HEK293T (cell line): ENCODE data around the gene ABCD4.
A peak's percentile ranks its signal among the peaks of the same experiment; 100 is the strongest.
"Not testable (repeated sequence)": the region's sequence is repeated elsewhere in the genome, so short reads cannot be mapped to it uniquely, and the experiment has no call there.

ENCODE experiments used
- CTCF ChIA-PET: fragments of 350-600 bp; formaldehyde crosslinking; extraction: SDS; loops from one replicate; lab custom pipeline; 2021; ENCODE audit warnings: antibody characterized with exemption, inconsistent platforms; lab: Yijun Ruan, JAX
- POLR2A ChIA-PET: fragments of 350-600 bp; formaldehyde crosslinking; extraction: SDS; loops from one replicate; lab custom pipeline; 2020; ENCODE audit warnings: antibody characterized with exemption, inconsistent platforms; lab: Yijun Ruan, JAX
- DNase-seq: peaks from one replicate; pipeline ENCODE4 v3.0.0; 2012; ENCODE audit warnings: mixed read lengths; ENCODE audit errors: extremely low spot score
- ARNT ChIP-seq: fragments of 450-650 bp; IDR thresholded peaks from 2 replicates; pipeline ENCODE4 v1.6.1; 2017; ENCODE audit warnings: mild to moderate bottlenecking
- BHLHE40 ChIP-seq: fragments of 450-650 bp; IDR thresholded peaks from 2 replicates; pipeline ENCODE4 v1.6.1; 2016; ENCODE audit warnings: mild to moderate bottlenecking, moderate library complexity, borderline replicate concordance
- CTBP1 ChIP-seq: fragments of 450-650 bp; IDR thresholded peaks from 2 replicates; pipeline ENCODE4 v1.6.1; 2016; ENCODE audit warnings: borderline replicate concordance
- ELF4 ChIP-seq: fragments of 450-650 bp; IDR thresholded peaks from 2 replicates; pipeline ENCODE4 v1.6.1; 2017; ENCODE audit warnings: antibody characterized with exemption
- FOXA1 ChIP-seq: fragments of 450-650 bp; IDR thresholded peaks from 2 replicates; pipeline ENCODE4 v1.6.1; 2016; ENCODE audit warnings: mild to moderate bottlenecking
- FOXK2 ChIP-seq: fragments of 450-650 bp; IDR thresholded peaks from 2 replicates; pipeline ENCODE4 v1.6.1; 2016; ENCODE audit warnings: mild to moderate bottlenecking
- FOXM1 ChIP-seq: fragments of 450-650 bp; IDR thresholded peaks from 2 replicates; pipeline ENCODE4 v1.6.1; 2017; ENCODE audit warnings: mild to moderate bottlenecking, borderline replicate concordance
- HDGF ChIP-seq: fragments of 450-650 bp; IDR thresholded peaks from 2 replicates; pipeline ENCODE4 v1.6.1; 2017; ENCODE audit warnings: antibody characterized with exemption, borderline replicate concordance
- L3MBTL2 ChIP-seq: fragments of 450-650 bp; conservative IDR thresholded peaks from 2 replicates; pipeline ENCODE4 v1.6.1; 2016; ENCODE audit warnings: mild to moderate bottlenecking
- LEF1 ChIP-seq: fragments of 450-650 bp; IDR thresholded peaks from 2 replicates; pipeline ENCODE4 v1.6.1; 2017; ENCODE audit warnings: mild to moderate bottlenecking, borderline replicate concordance
- NFRKB ChIP-seq: fragments of 450-650 bp; IDR thresholded peaks from 2 replicates; pipeline ENCODE4 v1.6.1; 2016; ENCODE audit warnings: mild to moderate bottlenecking, moderate library complexity
- SP1 ChIP-seq: fragments of 450-650 bp; IDR thresholded peaks from 2 replicates; pipeline ENCODE4 v1.6.1; 2017
- SUZ12 ChIP-seq: fragments of 450-650 bp; IDR thresholded peaks from 2 replicates; pipeline ENCODE4 v1.6.1; 2016; ENCODE audit warnings: mild to moderate bottlenecking
- TARDBP ChIP-seq: fragments of 450-650 bp; IDR thresholded peaks from 2 replicates; pipeline ENCODE4 v1.6.1; 2016
- ZNF384 ChIP-seq: fragments of 450-650 bp; IDR thresholded peaks from 2 replicates; pipeline ENCODE4 v1.6.1; 2016
- TF ChIP-seq, protein P1 (sequence below): fragments of 450-650 bp; IDR thresholded peaks from 2 replicates; pipeline ENCODE4 v1.6.1; 2016

The ABCD4 gene

DNA sequence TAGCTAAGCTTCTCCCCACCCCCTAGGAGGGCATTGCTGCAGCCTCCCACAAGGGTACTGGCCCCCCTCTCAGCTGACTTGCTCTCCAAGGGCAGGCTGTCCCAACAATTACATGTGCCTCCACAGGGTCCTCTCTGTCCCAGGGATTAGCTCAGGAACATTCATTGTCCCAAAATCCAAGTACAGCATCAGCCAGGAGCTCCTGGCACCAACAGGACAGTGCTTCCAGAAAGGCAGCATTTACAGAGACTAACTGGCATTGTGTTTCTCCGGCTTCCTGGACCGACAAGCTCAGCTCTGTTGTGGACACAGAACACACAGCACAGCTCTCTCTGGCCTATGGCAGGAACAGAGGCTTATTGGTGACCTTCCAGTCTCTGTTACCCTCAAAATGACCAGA lies 21.7 kb downstream of the ABCD4 start:
- TF ChIP-seq FOXA1 (no peak), ELF4 (no peak), FOXK2 (no peak), TARDBP (no peak), HDGF (no peak), FOXM1 (no peak)
- DNase-seq: no peak
- POLR2A ChIA-PET: interaction anchor here (1.0 kb wide), 1 partner anchor 147 kb away, joined by 3 read pairs; no protein-coding TSS in a partner anchor
- CTCF ChIA-PET: interaction anchor here (2.1 kb wide), 1 partner anchor 14 kb away, joined by 10 read pairs; no protein-coding TSS in a partner anchor

DNA sequence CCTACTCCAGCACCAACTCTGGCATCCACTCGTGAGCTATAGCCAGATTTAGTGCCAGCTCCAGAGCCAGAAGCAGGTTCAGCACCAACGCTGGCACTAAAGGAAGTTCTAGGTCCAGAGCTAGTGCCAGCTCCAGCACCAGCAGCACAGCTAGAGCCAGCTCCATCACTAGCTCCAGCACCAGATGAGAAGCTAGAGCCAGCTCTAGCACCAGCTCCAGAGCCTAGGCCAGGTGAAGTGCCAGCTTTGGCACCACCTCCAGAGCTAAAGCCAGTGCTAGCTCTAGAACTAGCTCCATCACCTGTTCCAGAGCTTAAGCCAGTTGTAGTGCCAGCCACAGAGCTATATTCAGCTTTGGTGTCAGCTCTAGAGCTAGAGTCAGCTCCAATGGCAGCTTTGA lies 24.7 kb downstream of the ABCD4 start:
- POLR2A ChIA-PET: interaction anchor here (1.5 to 1.7 kb wide), 2 partner anchors 19 to 25 kb away, joined by 4 to 9 read pairs; partner anchors contain the start of gene ABCD4
- no peak for DNase-seq
- CTCF ChIA-PET: interaction anchor here (0.8 to 1.2 kb wide), 3 partner anchors 9 to 17 kb away, joined by 3 to 6 read pairs (median 4); no protein-coding TSS in a partner anchor
- TF ChIP-seq LEF1: no peak
- peak; percentile 12; the same call in 1 of the 2 replicates for TF ChIP-seq ARNT

DNA sequence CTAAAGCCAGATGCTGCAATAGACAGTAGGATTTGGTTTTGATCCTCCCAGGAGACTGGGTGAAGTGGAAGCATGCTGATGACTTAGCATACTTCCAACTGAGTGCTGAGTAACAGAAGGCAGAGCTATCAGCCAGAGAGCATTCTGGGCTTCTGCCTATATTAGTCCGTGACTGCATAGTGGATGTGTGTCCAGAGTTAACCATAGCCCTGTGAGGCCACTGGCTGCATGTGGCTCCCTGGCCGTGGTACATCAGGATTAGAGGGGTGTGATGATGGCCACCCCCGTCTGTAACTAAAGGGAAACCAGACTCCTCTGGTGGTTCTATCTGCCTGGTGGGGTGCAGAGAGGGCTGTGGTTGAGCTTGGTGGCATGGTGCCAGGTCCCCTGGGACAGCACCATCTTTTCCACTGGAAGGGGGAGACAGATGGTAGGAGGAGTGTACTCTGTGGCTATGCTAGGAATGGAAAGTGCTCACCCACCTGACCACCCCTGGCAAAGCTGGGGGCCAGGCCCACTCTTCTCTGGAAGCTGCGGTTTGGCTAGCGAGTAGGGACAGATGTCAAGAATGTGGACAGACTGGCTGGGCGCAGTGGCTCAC lies 27.4 kb downstream of the ABCD4 start:
- ChIA-PET POLR2A (interaction anchor here (1.1 to 1.5 kb wide), 2 partner anchors 21 to 27 kb away, joined by 4 to 5 read pairs; partner anchors contain the start of gene ABCD4), CTCF (interaction anchor here (0.9 kb wide), 1 partner anchor 23 kb away, joined by 3 read pairs; no protein-coding TSS in a partner anchor)
- TF ChIP-seq TARDBP (no peak), LEF1 (no peak), ARNT (no peak), ELF4 (no peak), SUZ12 (no peak), ZNF384 (no peak), FOXA1 (no peak), BHLHE40 (no peak), FOXK2 (no peak)
- TF ChIP-seq, protein P1, sequence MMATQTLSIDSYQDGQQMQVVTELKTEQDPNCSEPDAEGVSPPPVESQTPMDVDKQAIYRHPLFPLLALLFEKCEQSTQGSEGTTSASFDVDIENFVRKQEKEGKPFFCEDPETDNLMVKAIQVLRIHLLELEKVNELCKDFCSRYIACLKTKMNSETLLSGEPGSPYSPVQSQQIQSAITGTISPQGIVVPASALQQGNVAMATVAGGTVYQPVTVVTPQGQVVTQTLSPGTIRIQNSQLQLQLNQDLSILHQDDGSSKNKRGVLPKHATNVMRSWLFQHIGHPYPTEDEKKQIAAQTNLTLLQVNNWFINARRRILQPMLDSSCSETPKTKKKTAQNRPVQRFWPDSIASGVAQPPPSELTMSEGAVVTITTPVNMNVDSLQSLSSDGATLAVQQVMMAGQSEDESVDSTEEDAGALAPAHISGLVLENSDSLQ: no peak
- DNase-seq: no peak

DNA sequence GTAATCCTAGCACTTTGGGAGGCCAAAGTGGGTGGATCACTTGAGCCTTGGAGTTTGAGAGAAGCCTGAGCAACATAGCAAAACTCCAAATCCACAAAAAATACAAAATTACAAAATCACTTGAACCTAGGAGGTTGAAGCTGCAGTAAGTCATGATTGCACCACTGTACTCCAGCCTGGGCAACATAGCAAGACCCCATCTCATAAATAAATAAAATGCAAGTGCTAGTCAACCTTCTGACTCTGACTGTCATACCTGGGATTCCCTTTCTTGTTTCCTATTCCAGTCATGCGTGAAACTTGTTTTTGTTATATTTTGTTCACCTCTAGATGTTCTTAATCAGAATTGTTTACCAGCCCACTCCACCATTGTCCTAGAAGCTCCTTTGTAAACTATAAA lies 31.4 kb downstream of the ABCD4 start:
- ChIA-PET CTCF (no interaction called here), POLR2A (no interaction called here)
- DNase-seq: no peak
- TF ChIP-seq TARDBP (no peak), L3MBTL2 (no peak), ARNT (no peak), NFRKB (no peak), ELF4 (no peak), HDGF (no peak)

DNA sequence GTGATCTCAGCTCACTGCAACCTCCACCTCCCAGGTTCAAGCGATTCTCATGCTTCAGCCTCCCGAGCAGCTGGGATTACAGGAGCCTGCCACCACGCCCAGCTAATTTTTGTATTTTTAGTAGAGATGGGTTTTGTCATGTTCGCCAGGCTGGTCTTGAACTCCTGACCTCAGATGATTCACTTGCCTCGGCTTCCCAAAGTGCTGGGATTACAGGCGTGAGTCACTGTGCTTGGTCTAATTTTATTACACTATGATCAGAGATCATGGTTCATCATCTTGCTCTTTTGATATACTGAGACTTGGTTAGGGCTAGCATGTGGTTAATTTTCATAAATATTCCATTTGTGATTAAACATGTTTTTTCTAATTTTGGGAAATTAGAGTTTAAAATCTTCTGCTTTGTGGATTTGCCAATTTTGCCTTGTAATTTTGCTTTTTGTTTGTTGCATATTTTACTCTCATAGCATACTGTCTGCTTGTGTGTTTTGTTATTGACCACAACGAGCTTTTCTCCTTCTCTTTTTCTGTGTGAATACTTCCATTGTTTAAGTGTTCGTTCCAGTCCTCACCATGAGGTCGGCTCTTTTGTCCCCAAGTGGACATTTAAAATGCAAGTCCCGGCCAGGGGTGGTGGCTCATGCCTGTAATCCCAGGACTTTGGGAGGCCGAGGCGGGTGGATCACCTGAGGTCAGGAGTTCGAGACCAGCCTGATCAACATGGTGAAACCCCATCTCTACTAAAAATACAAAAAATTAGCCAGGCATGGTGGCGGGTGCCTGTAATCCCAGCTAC lies 32.2 kb downstream of the ABCD4 start:
- POLR2A ChIA-PET, DNase-seq: not testable (repeated sequence)
- CTCF ChIA-PET: interaction anchor here (0.7 to 1.2 kb wide), 3 partner anchors 18 to 1908 kb away, joined by 3 to 5 read pairs (median 3); no protein-coding TSS in a partner anchor

DNA sequence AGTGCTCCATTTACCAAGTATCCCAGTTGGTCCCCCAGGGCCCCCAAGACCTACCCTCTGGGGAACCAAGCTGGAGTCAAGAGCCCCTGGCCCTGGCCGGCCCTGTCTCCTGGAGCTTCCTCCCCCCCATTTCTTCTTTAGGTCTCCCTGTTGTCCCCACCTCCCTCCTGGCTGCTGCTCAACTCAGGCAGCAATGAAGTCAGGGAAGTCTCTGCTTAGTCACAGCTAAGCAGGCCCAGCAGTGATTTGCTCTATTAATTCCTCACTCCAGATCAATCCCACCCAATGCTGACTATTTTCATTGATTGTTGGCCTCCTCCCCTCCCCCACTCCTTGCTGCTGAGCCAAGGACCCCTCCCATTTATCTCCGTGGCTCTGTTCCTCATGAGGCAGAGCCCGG lies 35.1 kb downstream of the ABCD4 start:
- ChIA-PET POLR2A (no interaction called here), CTCF (interaction anchor here (0.6 kb wide), 1 partner anchor 48 kb away, joined by 3 read pairs; no protein-coding TSS in a partner anchor)
- no peak for DNase-seq
- no peak for TF ChIP-seq BHLHE40

DNA sequence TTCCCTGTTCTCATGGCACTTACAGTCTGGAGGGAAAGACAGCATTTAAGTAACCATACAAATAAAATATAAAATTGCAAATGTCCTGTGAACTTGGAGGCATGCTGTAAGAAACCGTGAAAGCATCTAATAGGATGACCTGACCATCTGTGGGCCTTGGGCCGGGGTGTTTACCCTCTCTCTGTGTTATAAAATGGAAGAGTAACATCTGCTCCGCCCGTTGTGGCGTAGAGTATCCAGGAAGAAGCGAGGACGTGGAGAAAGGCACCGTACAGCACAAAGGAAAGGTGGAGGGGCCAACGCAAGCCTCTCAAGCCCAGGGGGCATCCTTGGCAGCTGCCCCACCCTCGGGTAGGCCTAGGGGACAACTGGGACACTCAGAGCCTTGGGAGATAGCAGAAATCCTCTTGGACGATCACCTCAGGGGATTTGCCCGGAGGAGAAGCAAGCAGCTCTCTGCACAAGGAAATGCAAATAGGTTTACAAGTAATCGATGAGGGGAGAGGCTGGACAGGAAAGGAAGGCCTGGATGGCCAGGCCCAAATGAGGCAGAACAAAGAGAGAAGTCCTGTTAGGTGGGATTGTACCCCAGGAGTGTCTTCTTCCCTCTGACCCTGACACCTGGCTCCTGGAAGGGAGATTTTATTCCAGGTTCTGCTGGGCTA lies 37.3 kb downstream of the ABCD4 start:
- TF ChIP-seq ARNT: no peak
- TF ChIP-seq ZNF384: no peak
- TF ChIP-seq NFRKB: no peak
- TF ChIP-seq FOXK2: no peak
- TF ChIP-seq FOXM1: no peak
- no peak for TF ChIP-seq TARDBP
- no peak for TF ChIP-seq FOXA1
- TF ChIP-seq HDGF: no peak
- no peak for TF ChIP-seq CTBP1
- TF ChIP-seq LEF1: no peak
- no peak for TF ChIP-seq BHLHE40
- TF ChIP-seq ELF4: no peak
- no peak for TF ChIP-seq SP1
- TF ChIP-seq, protein P1: no peak
- TF ChIP-seq L3MBTL2: no peak
- no peak for TF ChIP-seq SUZ12
- DNase-seq: no peak
- POLR2A ChIA-PET: interaction anchor here (1.3 kb wide), 1 partner anchor 37 kb away, joined by 3 read pairs; the partner anchor contains the start of gene ABCD4
- CTCF ChIA-PET: interaction anchor here (1.7 kb wide), 1 partner anchor 16 kb away, joined by 4 read pairs; no protein-coding TSS in a partner anchor
